ENCODE results near the gene DCTN4.

DNA sequence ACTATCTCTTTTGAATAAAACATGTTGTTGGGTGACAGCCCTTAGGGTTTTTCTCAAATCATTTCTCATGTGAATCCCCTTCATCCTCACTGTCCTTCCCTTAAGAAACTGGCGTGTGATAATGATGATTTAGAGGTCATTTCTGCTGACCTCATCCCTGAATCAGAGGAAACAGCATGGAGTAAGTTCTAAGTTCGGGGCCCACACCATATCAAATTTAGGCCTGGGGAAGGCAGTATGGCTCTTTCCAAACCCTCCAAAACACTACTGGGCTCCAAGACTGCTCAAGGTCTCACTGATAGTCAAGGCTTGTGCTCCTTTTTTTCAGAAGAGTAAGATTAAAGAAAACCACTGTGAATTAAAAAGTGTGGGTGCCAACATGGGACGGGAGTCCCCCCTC is 18.9 kb upstream of the DCTN4 start:
- TF ChIP-seq CTCF (IDR thresholded peaks at IDR 0.05; ENCODE audit: poor library complexity) (no peak), EZH2phosphoT487 (IDR thresholded peaks at IDR 0.05; ENCODE audit: low read depth, severe bottlenecking, unreplicated experiment) (no peak), EZH2 (IDR thresholded peaks at IDR 0.05; ENCODE audit: borderline replicate concordance) (no peak)

Data from hepatocyte (in vitro differentiated cells).